Naive B cell (primary cell): ENCODE results near the gene DENND6A. TPM values are rescaled to one million over a fixed set of nuclear protein-coding genes. Genes with fewer than 3 reads are reported as not detected.

ENCODE experiments used
- ATAC-seq, 2 donors: fragments of 150-1000 bp; cut with Tn5 transposase; 2 replicates each; pipeline ENCODE4 v1.10.0; 2021; ENCODE audit warnings: low read depth in 2 of 2, mild to moderate bottlenecking in 2 of 2, moderate library complexity in 2 of 2
- DNase-seq: peaks from one replicate; pipeline ENCODE4 v3.0.0; 2022
- H3K27ac Mint-ChIP-seq, 6 donors: one replicate each; pipeline ENCODE4 v1.8.0; 2020 to 2022; ENCODE audit warnings: mild to moderate bottlenecking in 6 of 6, mixed read lengths in 6 of 6, moderate library complexity in 5 of 6, inconsistent platforms in 2 of 6
- H3K27me3 Mint-ChIP-seq, 3 donors: one replicate each; pipeline ENCODE4 v1.8.0; 2021 to 2022; ENCODE audit warnings: mixed read lengths in 3 of 3, mild to moderate bottlenecking in 1 of 3
- H3K36me3 Mint-ChIP-seq, 2 donors: one replicate each; pipeline ENCODE4 v1.8.0; 2020 to 2022; ENCODE audit warnings: mixed read lengths in 2 of 2, inconsistent platforms in 1 of 2, mild to moderate bottlenecking in 1 of 2
- H3K4me1 Mint-ChIP-seq, 3 donors: one replicate each; pipeline ENCODE4 v1.8.0; 2020 to 2022; ENCODE audit warnings: mixed read lengths in 3 of 3, inconsistent platforms in 1 of 3, mild to moderate bottlenecking in 1 of 3, moderate library complexity in 1 of 3
- H3K4me3 Mint-ChIP-seq, 8 donors: one replicate each; pipeline ENCODE4 v1.8.0; 2020 to 2022; ENCODE audit warnings: mild to moderate bottlenecking in 8 of 8, mixed read lengths in 8 of 8, moderate library complexity in 8 of 8, inconsistent platforms in 2 of 8
- H3K9me3 Mint-ChIP-seq, 7 donors: one replicate each; pipeline ENCODE4 v1.8.0; 2020 to 2022; ENCODE audit warnings: mixed read lengths in 7 of 7, mild to moderate bottlenecking in 5 of 7, inconsistent platforms in 2 of 7, moderate library complexity in 1 of 7
- polyA plus RNA-seq, 6 donors: library from polyadenylated mRNA; unstranded; fragments of 300-500 nt; fragmentation: Illumina TruSeq; gene quantifications; one replicate each; pipeline ENCODE4 v1.2.3, GENCODE V29; 2021; ENCODE audit warnings: low read depth in 6 of 6

DENND6A gene
- polyA plus RNA-seq, 6 donors from 2014 or later: 15.2 to 31.6 (median 27.1) TPM

DNA sequence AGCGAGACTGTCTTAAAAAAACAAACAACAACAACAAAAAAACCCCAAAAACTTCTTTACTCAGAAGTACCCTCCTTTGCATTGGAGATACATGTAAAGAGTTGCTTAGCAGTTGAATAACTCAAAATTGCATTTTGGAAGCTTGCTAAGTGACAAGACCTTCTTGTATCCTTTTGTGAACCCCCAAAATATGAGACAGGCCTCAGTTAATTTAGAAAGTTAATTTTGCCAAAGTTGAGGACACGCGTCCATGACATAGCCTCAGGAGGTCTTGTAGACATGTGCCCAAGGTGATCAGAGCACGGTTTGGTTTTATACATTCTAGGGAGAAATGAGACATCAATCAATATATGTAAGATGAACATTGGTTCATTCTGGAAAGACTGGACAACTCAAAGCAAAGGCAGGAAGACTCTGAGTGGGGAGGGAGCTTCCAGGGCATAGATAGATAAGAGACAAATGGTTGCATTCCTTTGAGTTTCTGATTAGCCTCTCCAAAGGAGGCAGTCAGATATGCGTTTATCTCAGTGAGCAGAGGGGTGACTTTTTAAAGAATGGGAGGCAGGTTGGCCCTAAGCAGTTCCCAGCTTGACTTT is 94.0 kb downstream of the DENND6A start:
- Mint-ChIP-seq H3K4me3 (peak overlapping the region; percentile 90 to 99 (median 98)), H3K36me3 (peaks cover 8 to 11% of the 10 kb centered on the region in 2 donors), H3K27me3 (no peaks in the 10 kb centered on the region), H3K27ac (peak overlapping the region; percentile 100), H3K4me1 (peaks cover 20 to 46% (median 42%) of the 10 kb centered on the region in 3 donors), H3K9me3 (no peaks in the 10 kb centered on the region)
- ATAC-seq: no peak
- DNase-seq: no peak

DNA sequence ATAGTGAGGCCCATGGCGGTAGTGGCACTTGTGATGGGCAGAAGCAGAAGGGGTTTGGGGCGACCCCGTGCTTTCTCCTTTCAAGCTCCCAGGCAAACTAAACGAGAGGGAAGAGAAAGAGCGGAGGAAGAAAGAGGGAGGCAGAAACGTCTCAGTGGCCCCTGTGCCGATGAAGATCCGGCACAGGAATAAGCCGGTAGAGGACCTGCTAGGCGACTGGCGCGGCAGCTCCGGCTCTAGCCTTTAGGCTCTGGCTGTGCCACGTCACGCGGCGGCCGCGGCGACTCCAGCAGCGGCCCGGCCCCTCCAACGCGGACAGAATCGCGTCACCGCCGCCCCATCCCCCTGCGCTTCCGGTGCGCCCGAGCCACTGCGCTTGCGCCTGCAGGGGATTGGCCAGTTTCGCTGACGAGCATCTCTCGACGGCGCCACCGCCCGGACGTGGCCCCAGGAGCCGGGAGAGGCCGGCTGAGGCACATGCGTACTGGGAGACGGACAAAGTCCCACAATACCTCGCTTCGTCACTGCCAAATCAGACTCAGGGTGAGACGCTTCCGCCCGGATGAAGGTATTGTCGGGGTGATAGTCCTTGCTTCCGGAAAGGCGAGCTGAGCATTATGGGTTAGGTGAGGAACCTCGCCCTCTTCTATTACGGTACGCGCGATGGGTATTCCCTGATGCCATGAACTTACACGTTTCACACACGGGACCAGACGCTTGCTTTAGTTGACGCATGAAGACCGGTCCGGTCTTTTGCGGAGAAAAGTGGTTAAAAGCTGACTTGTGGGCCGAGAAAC is 95.6 kb downstream of the DENND6A start, which contains the start of gene ARF4:
TSS of gene ARF4 (minus strand) at position 218 of the 797 bp plus-strand sequence. CDS start at position 14, 204 bp downstream.
- H3K27ac Mint-ChIP-seq: peak within 1 kb of the TSS; percentile 100
- ATAC-seq (peak; percentile 83 to 84), DNase-seq (peak; percentile 100)
- peak within 1 kb of the TSS; percentile 90 to 99 (median 98) for H3K4me3 Mint-ChIP-seq
- no peaks in the 10 kb centered on the region for H3K9me3 Mint-ChIP-seq
- peaks cover 23 to 54% (median 49%) of the 10 kb centered on the region in 3 donors for H3K4me1 Mint-ChIP-seq
- H3K27me3 Mint-ChIP-seq: no peaks in the 10 kb centered on the region
- peaks cover 6 to 11% of the 10 kb centered on the region in 2 donors for H3K36me3 Mint-ChIP-seq

DNA sequence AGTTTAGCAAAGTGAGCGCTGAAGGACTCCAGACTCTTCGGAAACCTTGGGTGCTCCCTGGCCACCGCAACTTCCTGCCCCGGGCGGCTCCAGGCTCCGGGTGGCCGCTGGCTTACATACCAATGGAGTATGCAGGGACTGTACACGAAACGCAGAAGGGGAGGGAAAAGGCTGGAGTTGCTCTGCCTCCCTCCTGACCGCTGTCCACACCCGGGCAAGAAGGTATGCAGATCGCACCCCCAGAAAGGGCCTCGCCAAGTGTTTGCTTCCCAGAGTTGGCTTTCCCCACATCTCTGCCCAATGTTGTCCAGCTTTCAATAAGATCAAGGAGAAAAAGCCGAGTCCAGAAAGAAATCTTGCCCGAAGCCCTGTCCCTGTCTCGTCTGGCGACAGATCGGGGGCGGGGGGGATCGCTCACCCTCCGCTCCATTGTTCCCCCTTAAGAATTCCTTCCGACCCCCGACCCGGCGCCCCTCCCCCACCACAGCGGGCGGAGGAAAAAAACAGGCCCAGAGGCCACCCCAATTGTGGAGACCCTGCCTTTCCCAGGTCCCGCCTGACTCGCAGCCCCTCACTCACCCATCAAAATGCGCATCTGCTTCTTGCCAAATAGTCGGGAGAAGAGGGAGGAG is 96.3 kb downstream of the DENND6A start:
- peaks cover 23 to 57% (median 49%) of the 10 kb centered on the region in 3 donors for H3K4me1 Mint-ChIP-seq
- H3K9me3 Mint-ChIP-seq: no peaks in the 10 kb centered on the region
- peaks cover 0 to 7% of the 10 kb centered on the region in 2 donors for H3K36me3 Mint-ChIP-seq
- no peak for ATAC-seq
- H3K27me3 Mint-ChIP-seq: no peaks in the 10 kb centered on the region
- DNase-seq: peak; percentile 31
- peak overlapping the region; percentile 90 to 99 (median 98) for H3K4me3 Mint-ChIP-seq
- peak overlapping the region; percentile 100 for H3K27ac Mint-ChIP-seq

DNA sequence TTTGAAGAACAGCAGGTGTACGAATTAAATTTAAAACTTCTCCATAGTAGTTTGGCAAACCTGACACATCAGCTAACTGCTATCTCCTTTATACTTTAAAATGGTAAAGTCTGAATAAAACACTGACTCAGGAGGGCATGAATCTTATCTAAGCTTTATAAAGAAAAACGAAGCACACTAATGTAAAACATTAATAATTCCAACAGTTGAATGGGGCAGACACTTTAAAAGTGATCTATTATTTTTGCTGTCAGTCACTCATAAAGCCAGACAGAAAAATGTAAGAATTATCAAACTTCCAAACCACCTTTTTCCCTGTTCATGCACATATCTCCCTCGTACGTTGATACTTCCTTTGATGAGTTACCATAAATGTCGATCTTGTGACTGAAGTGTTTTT is 98.3 kb downstream of the DENND6A start:
- Mint-ChIP-seq H3K27ac (peak overlapping the region in 2 of 6 donors; percentile 14 to 51), H3K27me3 (no peaks in the 10 kb centered on the region), H3K4me1 (peaks cover 23 to 62% (median 49%) of the 10 kb centered on the region in 3 donors), H3K36me3 (peaks cover 0 to 7% of the 10 kb centered on the region in 2 donors), H3K9me3 (no peaks in the 10 kb centered on the region), H3K4me3 (peak overlapping the region in 2 of 8 donors; percentile 33 to 90)
- ATAC-seq (no peak), DNase-seq (no peak)

DNA sequence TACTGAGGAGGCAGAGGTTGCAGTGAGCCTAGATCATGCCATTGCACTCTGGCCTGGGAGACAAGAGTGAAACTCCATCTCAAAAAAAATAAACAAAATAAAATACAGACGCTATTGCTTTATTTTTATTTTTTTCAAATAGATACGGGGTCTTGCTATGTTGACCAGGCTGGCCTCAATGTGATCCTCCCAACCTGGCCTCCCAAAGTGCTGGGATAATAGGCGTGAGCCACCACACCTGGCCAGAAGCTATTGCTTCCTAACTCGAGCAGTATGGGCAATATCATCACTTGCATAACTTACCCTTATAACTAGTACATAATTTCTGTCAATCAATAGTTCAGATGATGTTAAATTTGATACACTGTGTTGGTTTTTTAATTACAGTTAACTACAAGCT is 98.7 kb downstream of the DENND6A start:
- Mint-ChIP-seq H3K9me3 (no peaks in the 10 kb centered on the region), H3K4me1 (peaks cover 20 to 58% (median 44%) of the 10 kb centered on the region in 3 donors), H3K4me3 (peak overlapping the region in 1 of 8 donors; percentile 90), H3K36me3 (peaks cover 0 to 7% of the 10 kb centered on the region in 2 donors), H3K27me3 (no peaks in the 10 kb centered on the region), H3K27ac (peak overlapping the region in 1 of 6 donors; percentile 14)
- DNase-seq: no peak
- ATAC-seq: no peak

DNA sequence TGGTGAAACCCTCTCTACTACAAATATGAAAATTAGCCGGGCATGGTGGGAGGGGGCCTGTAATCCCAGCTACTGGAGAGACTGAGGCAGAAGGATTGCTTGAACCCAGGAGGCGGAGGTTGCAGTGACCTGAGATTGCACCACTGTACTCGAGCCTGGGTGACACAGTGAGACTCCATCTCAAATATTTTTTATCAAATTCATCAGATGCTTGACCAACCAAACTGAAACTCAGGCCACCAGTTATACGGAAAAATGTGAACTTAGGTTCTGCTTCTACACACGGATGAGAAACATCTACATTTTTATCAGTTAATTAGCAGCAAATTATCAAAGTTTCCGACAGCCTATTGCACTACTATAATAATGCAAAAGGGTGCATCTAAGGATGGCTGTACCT is 100.6 kb downstream of the DENND6A start:
- ATAC-seq (no peak), DNase-seq (no peak)
- Mint-ChIP-seq H3K36me3 (peaks cover 0 to 7% of the 10 kb centered on the region in 2 donors), H3K4me3 (peak overlapping the region in 1 of 8 donors; percentile 70), H3K4me1 (peaks cover 16 to 50% (median 40%) of the 10 kb centered on the region in 3 donors), H3K27me3 (no peaks in the 10 kb centered on the region), H3K27ac (no peak overlapping the region), H3K9me3 (no peaks in the 10 kb centered on the region)

DNA sequence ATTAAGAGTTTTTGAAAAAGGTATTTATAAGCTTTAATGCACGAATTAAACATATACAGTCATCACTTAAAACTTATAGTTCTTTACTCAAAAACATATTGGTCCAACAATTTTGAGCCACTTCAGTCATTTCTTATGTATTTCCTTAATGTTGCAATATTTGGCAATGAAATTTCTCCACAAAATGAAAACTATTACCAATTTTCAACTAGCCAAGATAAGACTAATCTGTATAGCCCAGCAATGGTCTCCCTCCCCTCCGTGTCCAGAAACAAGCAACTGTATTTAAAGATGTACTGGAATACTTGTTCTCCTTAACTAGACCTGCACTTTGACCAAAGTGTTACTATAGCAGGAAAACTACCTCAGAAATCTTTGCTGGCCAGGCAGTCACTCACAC is 105.0 kb downstream of the DENND6A start:
- Mint-ChIP-seq H3K36me3 (no peaks in the 10 kb centered on the region), H3K27me3 (no peaks in the 10 kb centered on the region), H3K9me3 (no peaks in the 10 kb centered on the region), H3K4me1 (peaks cover 6 to 35% (median 19%) of the 10 kb centered on the region in 3 donors), H3K27ac (no peak overlapping the region), H3K4me3 (no peak overlapping the region)
- no peak for DNase-seq
- ATAC-seq: no peak

DNA sequence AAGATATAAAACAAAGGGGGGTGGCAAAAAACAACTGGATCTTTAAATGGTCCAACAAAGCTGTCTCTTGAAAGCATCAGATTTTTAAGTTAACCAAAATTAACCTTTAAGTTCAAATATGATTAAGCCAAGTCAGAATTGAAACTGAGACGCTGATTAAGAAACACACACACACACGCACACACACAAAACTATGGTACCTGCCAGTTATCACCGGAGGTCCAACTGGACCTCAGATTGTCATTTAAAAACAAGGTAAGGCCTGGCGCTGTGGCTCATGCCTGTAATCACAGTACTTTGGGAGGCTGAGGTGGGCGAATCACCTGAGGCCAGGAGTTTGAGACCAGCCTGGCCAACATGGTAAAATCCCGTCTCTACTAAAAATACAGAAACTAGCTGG is 106.1 kb downstream of the DENND6A start:
- Mint-ChIP-seq H3K27ac (peak overlapping the region in 1 of 6 donors; percentile 76), H3K4me3 (no peak overlapping the region), H3K4me1 (peaks cover 6 to 38% (median 22%) of the 10 kb centered on the region in 3 donors), H3K9me3 (no peaks in the 10 kb centered on the region), H3K27me3 (no peaks in the 10 kb centered on the region), H3K36me3 (no peaks in the 10 kb centered on the region)
- no peak for ATAC-seq
- no peak for DNase-seq

DNA sequence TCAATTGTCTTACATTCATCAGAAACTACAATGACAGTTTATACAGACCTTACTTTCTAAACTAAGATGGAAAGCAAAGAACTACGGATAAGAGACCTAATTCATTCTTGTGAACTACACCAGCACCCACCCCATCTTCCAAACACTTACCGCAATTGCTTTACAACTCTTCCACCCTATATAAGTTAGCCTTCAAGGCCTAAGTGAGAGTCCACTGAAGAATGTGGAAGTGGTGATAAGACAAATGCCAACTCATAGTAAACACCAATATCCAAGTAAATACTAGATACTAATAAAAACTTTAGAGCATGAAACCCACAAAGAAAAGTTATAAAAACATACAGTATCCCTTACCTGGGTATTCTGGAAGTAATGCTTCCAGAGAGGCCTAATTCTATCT is 109.3 kb downstream of the DENND6A start:
- Mint-ChIP-seq H3K4me1 (peaks cover 6 to 33% (median 22%) of the 10 kb centered on the region in 3 donors), H3K4me3 (no peak overlapping the region), H3K9me3 (no peaks in the 10 kb centered on the region), H3K27ac (peak overlapping the region in 3 of 6 donors; percentile 26 to 48 (median 34)), H3K27me3 (no peaks in the 10 kb centered on the region), H3K36me3 (no peaks in the 10 kb centered on the region)
- DNase-seq (no peak), ATAC-seq (no peak)

DNA sequence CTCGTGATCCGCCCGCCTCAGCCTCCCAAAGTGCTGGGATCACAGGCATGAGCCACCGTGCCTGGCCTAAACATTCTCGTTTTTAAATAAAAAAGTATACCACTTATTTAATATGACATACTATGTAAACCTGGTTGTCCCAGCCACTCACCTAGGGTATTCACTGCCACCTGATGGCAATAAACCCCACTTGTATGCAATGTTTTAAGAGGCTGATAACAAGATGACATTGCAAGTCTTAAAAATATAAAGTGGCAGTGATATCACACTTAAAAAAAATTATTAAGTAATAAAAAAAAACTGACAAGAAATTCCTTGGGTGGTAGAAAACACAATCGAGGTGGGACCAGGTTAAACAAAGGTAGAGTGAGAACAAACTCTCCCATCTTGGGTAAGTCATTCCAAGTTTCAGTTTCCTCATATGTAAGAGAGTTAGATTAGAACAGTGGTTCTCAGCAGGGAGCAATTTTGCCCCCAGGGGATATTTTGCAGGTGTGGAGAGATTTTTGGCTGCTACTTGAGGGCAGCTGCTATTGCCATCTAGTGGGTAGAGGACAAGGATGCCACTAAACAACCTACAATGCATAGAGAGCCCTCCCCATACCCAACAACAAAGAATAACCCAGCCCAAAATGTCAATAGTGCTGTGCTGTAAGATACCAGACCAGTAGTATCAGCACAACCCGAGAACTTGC is 110.3 kb downstream of the DENND6A start:
- Mint-ChIP-seq H3K27me3 (no peaks in the 10 kb centered on the region), H3K9me3 (no peaks in the 10 kb centered on the region), H3K36me3 (no peaks in the 10 kb centered on the region), H3K27ac (peak overlapping the region in 3 of 6 donors; percentile 54 to 87 (median 69)), H3K4me1 (peaks cover 6 to 34% (median 21%) of the 10 kb centered on the region in 3 donors), H3K4me3 (no peak overlapping the region)
- ATAC-seq (peak; percentile 67 to 73), DNase-seq (peak; percentile 17)

DNA sequence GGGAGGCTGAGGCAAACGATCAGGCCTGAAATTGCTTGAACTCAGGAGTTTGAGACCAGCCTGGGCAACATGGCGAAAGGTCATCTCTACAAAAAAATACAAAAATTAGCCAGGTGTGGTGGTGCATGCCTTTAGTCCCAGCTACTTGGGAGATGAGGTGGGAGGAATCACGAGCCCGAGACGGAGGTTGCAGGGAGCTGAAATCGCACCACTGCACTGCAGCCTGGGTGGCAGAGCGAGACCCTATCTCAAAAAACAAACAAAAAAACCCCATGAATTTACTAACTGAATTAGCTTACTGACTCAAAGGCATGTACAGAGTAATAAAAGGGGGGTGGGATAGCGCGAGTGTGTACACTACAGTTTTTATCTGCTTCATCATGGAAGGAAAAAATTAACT is 115.1 kb downstream of the DENND6A start:
- Mint-ChIP-seq H3K4me3 (no peak overlapping the region), H3K27me3 (no peaks in the 10 kb centered on the region), H3K36me3 (peaks cover 7 to 16% of the 10 kb centered on the region in 2 donors), H3K9me3 (no peaks in the 10 kb centered on the region), H3K4me1 (peaks cover 7 to 21% (median 15%) of the 10 kb centered on the region in 3 donors), H3K27ac (peak overlapping the region in 4 of 6 donors; percentile 50 to 77 (median 74))
- ATAC-seq (no peak), DNase-seq (no peak)

DNA sequence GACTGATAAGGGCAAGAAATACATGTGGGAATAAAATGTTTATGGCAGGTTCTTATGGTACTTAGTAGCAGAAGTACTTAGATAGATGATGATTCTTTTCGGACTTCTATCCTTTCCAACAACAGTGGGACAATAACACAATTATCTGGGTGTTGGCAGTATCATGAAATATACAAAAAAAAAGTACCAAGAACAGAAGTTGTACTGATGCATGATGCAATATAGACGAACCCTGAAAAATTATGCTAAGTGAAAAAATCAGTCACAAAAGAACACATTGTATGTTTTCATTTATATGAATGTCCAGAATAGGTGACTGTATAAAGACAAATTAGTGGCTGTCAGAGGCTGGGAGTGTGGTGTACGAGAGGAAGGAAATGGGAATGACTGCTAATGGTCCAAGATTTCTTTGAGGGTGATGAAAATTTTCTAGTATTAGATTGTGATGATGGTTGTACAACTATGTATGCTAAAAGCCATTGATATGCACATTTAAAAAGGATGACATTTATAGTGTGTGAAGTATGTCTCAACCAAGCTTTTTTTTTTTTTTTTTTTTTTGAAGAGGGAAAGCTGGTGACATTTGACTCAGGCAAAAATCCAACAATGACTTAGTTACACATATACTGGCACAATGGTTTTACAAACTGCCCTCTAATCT is 116.8 kb downstream of the DENND6A start:
- H3K36me3 Mint-ChIP-seq: peaks cover 14 to 16% of the 10 kb centered on the region in 2 donors

More for the DNA sequence above, 116.8 kb downstream of the DENND6A start:
- H3K9me3 Mint-ChIP-seq: no peaks in the 10 kb centered on the region
- H3K4me1 Mint-ChIP-seq: peaks cover 7 to 22% (median 12%) of the 10 kb centered on the region in 3 donors
- peak overlapping the region in 1 of 6 donors; percentile 23 for H3K27ac Mint-ChIP-seq
- ATAC-seq: no peak
- H3K4me3 Mint-ChIP-seq: no peak overlapping the region
- no peaks in the 10 kb centered on the region for H3K27me3 Mint-ChIP-seq
- DNase-seq: no peak
